ENCODE measurements around the gene PSMD12. TPM values are rescaled to one million over a fixed set of nuclear protein-coding genes. Genes with fewer than 3 reads are reported as not detected.
"Not testable (repeated sequence)": the region's sequence is repeated elsewhere in the genome, so short reads cannot be mapped to it uniquely, and the experiment has no call there.

PSMD12 gene
- total RNA-seq, 1 experiment from 2014 or later, result 93.1 TPM

GRCh38 chr17:67322042-67322787, 44.2 kb downstream of the PSMD12 start:
- Mint-ChIP-seq H3K27me3 (ENCODE audit: insufficient read depth, unreplicated experiment) (no peaks in the 10 kb centered on the region), H3K4me1 (ENCODE audit: insufficient read depth, unreplicated experiment) (no peaks in the 10 kb centered on the region), H3K4me3 (ENCODE audit: unreplicated experiment) (no peak overlapping the region), H3K9me3 (ENCODE audit: unreplicated experiment) (no peaks in the 10 kb centered on the region), H3K36me3 (ENCODE audit: insufficient read depth, unreplicated experiment) (no peaks in the 10 kb centered on the region), H3K27ac (ENCODE audit: low read depth, unreplicated experiment) (no peak overlapping the region)
- POLR2A ChIA-PET, result interaction anchor here (0.6 to 0.7 kb wide), 3 partner anchors 15 to 381 kb away, joined by 3 read pairs; no protein-coding TSS in a partner anchor
- intact Hi-C loops (cut with micrococcal nuclease), result no loop called here
- no peak for TF ChIP-seq CTCF (IDR thresholded peaks at IDR 0.05; ENCODE audit: unreplicated experiment)
- peak; percentile 47 for DNase-seq (ENCODE audit: unreplicated experiment)
- CTCF ChIA-PET, result interaction anchor here (0.9 to 1.1 kb wide), 3 partner anchors 9 to 53 kb away, joined by 3 to 6 read pairs (median 3); no protein-coding TSS in a partner anchor
- BruUV-seq (replicated peaks), result no TSS peak

- CTCF ChIA-PET; H3K27ac Mint-ChIP-seq (ENCODE audit: low read depth, unreplicated experiment); H3K36me3 Mint-ChIP-seq (ENCODE audit: insufficient read depth, unreplicated experiment): not testable (repeated sequence)
These were observed 44.9 kb downstream of the PSMD12 start for GRCh38 chr17:67321486-67321885.

GRCh38 chr17:67316781-67317180, 49.6 kb downstream of the PSMD12 start:
- POLR2A ChIA-PET, result interaction anchor here (0.8 kb wide), 1 partner anchor 27 kb away, joined by 3 read pairs; no protein-coding TSS in a partner anchor

More at GRCh38 chr17:67321486-67321885, 44.9 kb downstream of the PSMD12 start:
- BruUV-seq (replicated peaks); DNase-seq (ENCODE audit: unreplicated experiment); intact Hi-C loops (cut with micrococcal nuclease); H3K4me1 Mint-ChIP-seq (ENCODE audit: insufficient read depth, unreplicated experiment); H3K9me3 Mint-ChIP-seq (ENCODE audit: unreplicated experiment); H3K27me3 Mint-ChIP-seq (ENCODE audit: insufficient read depth, unreplicated experiment); H3K4me3 Mint-ChIP-seq (ENCODE audit: unreplicated experiment): not testable (repeated sequence)
- POLR2A ChIA-PET, result interaction anchor here (0.7 kb wide), 2 partner anchors 15 to 381 kb away, joined by 3 read pairs; no protein-coding TSS in a partner anchor

GRCh38 chr17:67315865-67316264, 50.5 kb downstream of the PSMD12 start:
- no peak for DNase-seq (ENCODE audit: unreplicated experiment)
- Mint-ChIP-seq H3K4me1 (ENCODE audit: insufficient read depth, unreplicated experiment) (no peaks in the 10 kb centered on the region), H3K4me3 (ENCODE audit: unreplicated experiment) (no peak overlapping the region), H3K27me3 (ENCODE audit: insufficient read depth, unreplicated experiment) (no peaks in the 10 kb centered on the region), H3K27ac (ENCODE audit: low read depth, unreplicated experiment) (no peak overlapping the region), H3K9me3 (ENCODE audit: unreplicated experiment) (no peaks in the 10 kb centered on the region), H3K36me3 (ENCODE audit: insufficient read depth, unreplicated experiment) (no peaks in the 10 kb centered on the region)
- intact Hi-C loops (cut with micrococcal nuclease), result no loop called here
- TF ChIP-seq CTCF (IDR thresholded peaks at IDR 0.05; ENCODE audit: unreplicated experiment), result no peak
- no TSS peak for BruUV-seq (replicated peaks)
- ChIA-PET CTCF (interaction anchor here (0.7 kb wide), 1 partner anchor 38 kb away, joined by 3 read pairs; no protein-coding TSS in a partner anchor), POLR2A (interaction anchor here (0.8 kb wide), 1 partner anchor 26 kb away, joined by 3 read pairs; no protein-coding TSS in a partner anchor)

More at GRCh38 chr17:67316781-67317180, 49.6 kb downstream of the PSMD12 start:
- Mint-ChIP-seq H3K36me3 (ENCODE audit: insufficient read depth, unreplicated experiment) (no peaks in the 10 kb centered on the region), H3K4me3 (ENCODE audit: unreplicated experiment) (no peak overlapping the region), H3K4me1 (ENCODE audit: insufficient read depth, unreplicated experiment) (no peaks in the 10 kb centered on the region), H3K27ac (ENCODE audit: low read depth, unreplicated experiment) (no peak overlapping the region), H3K27me3 (ENCODE audit: insufficient read depth, unreplicated experiment) (no peaks in the 10 kb centered on the region), H3K9me3 (ENCODE audit: unreplicated experiment) (no peaks in the 10 kb centered on the region)
- intact Hi-C loops (cut with micrococcal nuclease), result no loop called here
- BruUV-seq (replicated peaks), result no TSS peak
- no peak for TF ChIP-seq CTCF (IDR thresholded peaks at IDR 0.05; ENCODE audit: unreplicated experiment)
- DNase-seq (ENCODE audit: unreplicated experiment), result no peak
- CTCF ChIA-PET, result no interaction called here

Measured in MCF 10A (cell line).